ENCODE data around the gene TOGARAM2. TPM values are rescaled to one million over a fixed set of nuclear protein-coding genes. Genes with fewer than 3 reads are reported as not detected.
"Not testable (repeated sequence)": the region's sequence is repeated elsewhere in the genome, so short reads cannot be mapped to it uniquely, and the experiment has no call there.

The TOGARAM2 gene
- total and polyA plus RNA-seq, 9 donors = 0.52 to 3.8 (median 1.3) TPM

- H3K27ac ChIP-seq (ENCODE audit: low read length) = peak overlapping the region; percentile 59
- WGBS (ENCODE audit: insufficient coverage) = no CpG with 5 or more reads among the region's 3 CpGs
- DNase-seq = peak; percentile 41
Measured at GRCh38 chr2:28976584-28976983, 4.5 kb upstream of the TOGARAM2 start.

GRCh38 chr2:28977176-28977875, 3.8 kb upstream of the TOGARAM2 start:
- Histone ChIP-seq H3K4me1 (ENCODE audit: control insufficient read depth, insufficient read depth, low read length) (peaks cover 37% of the 10 kb centered on the region), H3K9me3 (replicated peaks; ENCODE audit: control insufficient read depth, low read depth, low read length) (no peaks in the 10 kb centered on the region), H3K27ac (ENCODE audit: low read length) (peak overlapping the region; percentile 59), H3K27me3 (ENCODE audit: control insufficient read depth, insufficient read depth, low read length) (no peaks in the 10 kb centered on the region), H3K4me3 (ENCODE audit: low read length) (no peak overlapping the region), H3K36me3 (ENCODE audit: control insufficient read depth, insufficient read depth, low read length) (no peaks in the 10 kb centered on the region)
- DNase-seq = no peak
- 100% methylated on average over 2 of the region's 10 CpGs for WGBS (ENCODE audit: insufficient coverage)

More at GRCh38 chr2:28976584-28976983, 4.5 kb upstream of the TOGARAM2 start:
- Histone ChIP-seq H3K27me3 (ENCODE audit: control insufficient read depth, insufficient read depth, low read length) (no peaks in the 10 kb centered on the region), H3K9me3 (replicated peaks; ENCODE audit: control insufficient read depth, low read depth, low read length) (no peaks in the 10 kb centered on the region), H3K4me1 (ENCODE audit: control insufficient read depth, insufficient read depth, low read length) (peaks cover 29% of the 10 kb centered on the region), H3K36me3 (ENCODE audit: control insufficient read depth, insufficient read depth, low read length) (no peaks in the 10 kb centered on the region), H3K4me3 (ENCODE audit: low read length) (no peak overlapping the region)

- DNase-seq; H3K4me3 ChIP-seq (ENCODE audit: low read length); H3K36me3 ChIP-seq (ENCODE audit: control insufficient read depth, insufficient read depth, low read length); H3K27ac ChIP-seq (ENCODE audit: low read length); H3K27me3 ChIP-seq (ENCODE audit: control insufficient read depth, insufficient read depth, low read length); H3K9me3 ChIP-seq (replicated peaks; ENCODE audit: control insufficient read depth, low read depth, low read length): not testable (repeated sequence)
- H3K4me1 ChIP-seq (ENCODE audit: control insufficient read depth, insufficient read depth, low read length) = peaks cover 41% of the 10 kb centered on the region
- WGBS (ENCODE audit: insufficient coverage) = 92% methylated on average over 7 of the region's 8 CpGs
Measured at GRCh38 chr2:28978001-28978400, 3.1 kb upstream of the TOGARAM2 start.

- H3K27ac ChIP-seq (ENCODE audit: low read length) = no peak overlapping the region
- H3K4me1 ChIP-seq (ENCODE audit: control insufficient read depth, insufficient read depth, low read length) = peaks cover 41% of the 10 kb centered on the region
- H3K27me3 ChIP-seq (ENCODE audit: control insufficient read depth, insufficient read depth, low read length) = no peaks in the 10 kb centered on the region
- no peak overlapping the region for H3K4me3 ChIP-seq (ENCODE audit: low read length)
- no peaks in the 10 kb centered on the region for H3K9me3 ChIP-seq (replicated peaks; ENCODE audit: control insufficient read depth, low read depth, low read length)
- DNase-seq = no peak
- 36% methylated on average over 4 of the region's 6 CpGs for WGBS (ENCODE audit: insufficient coverage)
- no peaks in the 10 kb centered on the region for H3K36me3 ChIP-seq (ENCODE audit: control insufficient read depth, insufficient read depth, low read length)
Measured at GRCh38 chr2:28978606-28979005, 2.5 kb upstream of the TOGARAM2 start.

DNA sequence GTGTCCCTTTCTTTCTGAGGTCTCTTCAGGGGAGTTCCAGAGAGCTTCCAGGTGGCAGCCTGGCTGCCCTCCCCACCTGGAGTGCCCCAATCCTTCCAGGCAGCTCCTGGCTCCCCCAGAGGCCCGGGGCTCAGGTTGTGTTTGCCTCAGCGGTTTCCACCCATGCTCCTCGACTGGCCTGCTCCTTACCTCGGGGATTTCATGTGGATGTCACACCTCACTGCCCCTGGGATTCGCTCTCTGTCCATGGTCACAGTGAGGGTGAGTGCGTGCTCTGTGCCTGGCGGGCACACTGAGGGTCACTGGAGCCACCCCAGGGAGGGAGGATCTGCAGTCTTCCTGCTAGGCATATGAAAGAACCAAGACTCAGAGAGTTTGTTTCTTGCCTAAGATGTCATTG, 2.1 kb upstream of the TOGARAM2 start:
- Histone ChIP-seq H3K4me3 (ENCODE audit: low read length) (no peak overlapping the region), H3K9me3 (replicated peaks; ENCODE audit: control insufficient read depth, low read depth, low read length) (no peaks in the 10 kb centered on the region), H3K36me3 (ENCODE audit: control insufficient read depth, insufficient read depth, low read length) (no peaks in the 10 kb centered on the region), H3K27me3 (ENCODE audit: control insufficient read depth, insufficient read depth, low read length) (no peaks in the 10 kb centered on the region), H3K4me1 (ENCODE audit: control insufficient read depth, insufficient read depth, low read length) (peaks cover 41% of the 10 kb centered on the region), H3K27ac (ENCODE audit: low read length) (no peak overlapping the region)
- DNase-seq = no peak
- WGBS (ENCODE audit: insufficient coverage) = 48% methylated on average over 7 of the region's 7 CpGs

GRCh38 chr2:28979576-28980366, 1.3 kb upstream of the TOGARAM2 start:
- no peak for DNase-seq
- WGBS (ENCODE audit: insufficient coverage) = 87% methylated on average over 9 of the region's 13 CpGs

DNA sequence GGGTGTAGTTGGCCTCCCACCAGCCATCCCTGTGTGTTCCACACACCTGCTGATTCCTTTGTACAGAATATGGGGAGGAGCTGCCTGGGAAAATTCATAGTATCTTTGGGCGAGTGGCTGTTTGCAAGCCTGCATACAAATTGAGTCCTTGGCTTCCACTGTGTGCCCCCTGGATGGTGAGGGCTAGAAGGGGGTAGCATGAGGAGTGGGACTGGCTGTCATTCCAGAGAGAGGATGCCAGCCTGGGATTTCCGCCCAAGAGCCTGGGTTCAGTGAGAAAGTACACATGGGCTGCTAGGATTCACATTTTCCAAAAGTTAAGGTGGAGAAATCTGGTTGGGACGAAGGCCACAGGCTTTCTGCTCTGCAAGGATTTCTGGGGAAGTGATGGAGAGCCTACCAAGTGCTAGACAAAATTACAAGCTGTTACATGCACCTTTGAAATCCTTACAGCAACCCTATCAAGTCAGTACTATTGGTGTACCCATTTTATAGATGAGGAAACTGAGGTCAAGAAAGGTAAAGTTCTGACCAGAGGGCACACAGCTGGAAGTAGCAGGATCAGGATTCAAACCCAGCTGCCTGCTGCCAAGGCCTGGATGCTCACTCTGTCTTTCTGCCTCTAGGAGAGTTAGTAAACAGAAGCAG, 606 bp upstream of the TOGARAM2 start:
- Histone ChIP-seq H3K4me1 (ENCODE audit: control insufficient read depth, insufficient read depth, low read length) (peaks cover 41% of the 10 kb centered on the region), H3K27ac (ENCODE audit: low read length) (no peak overlapping the region), H3K27me3 (ENCODE audit: control insufficient read depth, insufficient read depth, low read length) (no peaks in the 10 kb centered on the region), H3K36me3 (ENCODE audit: control insufficient read depth, insufficient read depth, low read length) (no peaks in the 10 kb centered on the region), H3K4me3 (ENCODE audit: low read length) (no peak overlapping the region), H3K9me3 (replicated peaks; ENCODE audit: control insufficient read depth, low read depth, low read length) (no peaks in the 10 kb centered on the region)
- WGBS (ENCODE audit: insufficient coverage) = 28% methylated on average over 2 of the region's 3 CpGs
- DNase-seq = no peak

More at GRCh38 chr2:28979576-28980366, 1.3 kb upstream of the TOGARAM2 start:
- Histone ChIP-seq H3K27ac (ENCODE audit: low read length) (no peak overlapping the region), H3K4me1 (ENCODE audit: control insufficient read depth, insufficient read depth, low read length) (peaks cover 41% of the 10 kb centered on the region), H3K36me3 (ENCODE audit: control insufficient read depth, insufficient read depth, low read length) (no peaks in the 10 kb centered on the region), H3K27me3 (ENCODE audit: control insufficient read depth, insufficient read depth, low read length) (no peaks in the 10 kb centered on the region), H3K4me3 (ENCODE audit: low read length) (no peak overlapping the region), H3K9me3 (replicated peaks; ENCODE audit: control insufficient read depth, low read depth, low read length) (no peaks in the 10 kb centered on the region)

DNA sequence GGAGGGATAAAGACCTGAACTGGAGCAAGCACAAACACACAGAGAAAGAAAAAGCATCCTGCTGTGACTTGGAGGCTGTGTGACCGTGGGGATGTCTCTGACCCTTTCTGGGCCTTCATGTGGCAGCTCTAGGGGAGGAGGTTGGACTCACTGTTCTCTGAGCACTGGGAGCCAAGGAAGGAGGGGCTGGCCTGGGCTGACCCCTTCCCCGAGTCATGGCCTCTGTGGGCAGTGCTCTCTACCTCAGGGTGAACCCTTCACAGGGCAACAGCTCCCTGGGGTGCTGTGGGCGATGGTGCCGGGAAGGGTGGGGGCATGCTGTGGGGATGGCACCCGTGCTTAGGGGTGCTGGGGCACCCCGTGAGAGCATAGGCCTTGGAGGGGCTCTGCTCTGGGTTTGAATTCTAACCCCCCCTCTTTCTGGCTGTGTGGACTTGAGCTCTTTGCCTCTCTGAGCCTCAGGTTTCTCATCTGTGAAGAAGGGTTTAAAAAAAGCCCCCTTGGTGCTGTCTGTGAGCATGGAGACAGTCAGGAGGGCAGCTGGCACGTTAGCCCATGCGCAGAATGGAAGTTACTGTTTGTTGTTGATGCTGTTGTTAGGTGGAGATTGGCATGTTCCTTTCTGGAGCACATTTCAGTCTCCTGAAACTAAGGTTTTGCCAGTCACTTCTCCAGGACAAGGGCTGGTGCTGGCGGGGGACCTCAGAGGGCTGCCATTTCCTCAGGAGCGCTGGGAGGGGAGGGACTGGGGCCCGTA, 700 bp downstream of the TOGARAM2 start:
- Histone ChIP-seq H3K4me1 (ENCODE audit: control insufficient read depth, insufficient read depth, low read length) (peaks cover 42% of the 10 kb centered on the region), H3K36me3 (ENCODE audit: control insufficient read depth, insufficient read depth, low read length) (no peaks in the 10 kb centered on the region), H3K27me3 (ENCODE audit: control insufficient read depth, insufficient read depth, low read length) (no peaks in the 10 kb centered on the region), H3K4me3 (ENCODE audit: low read length) (no peak overlapping the region), H3K9me3 (replicated peaks; ENCODE audit: control insufficient read depth, low read depth, low read length) (no peaks in the 10 kb centered on the region), H3K27ac (ENCODE audit: low read length) (peak overlapping the region; percentile 56)
- 83% methylated on average over 7 of the region's 11 CpGs for WGBS (ENCODE audit: insufficient coverage)
- DNase-seq = peak; percentile 30

GRCh38 chr2:28982381-28982950, 1.4 kb downstream of the TOGARAM2 start:
- Histone ChIP-seq H3K4me3 (ENCODE audit: low read length) (no peak overlapping the region), H3K36me3 (ENCODE audit: control insufficient read depth, insufficient read depth, low read length) (no peaks in the 10 kb centered on the region), H3K4me1 (ENCODE audit: control insufficient read depth, insufficient read depth, low read length) (peaks cover 38% of the 10 kb centered on the region), H3K27ac (ENCODE audit: low read length) (peak overlapping the region; percentile 17), H3K9me3 (replicated peaks; ENCODE audit: control insufficient read depth, low read depth, low read length) (no peaks in the 10 kb centered on the region), H3K27me3 (ENCODE audit: control insufficient read depth, insufficient read depth, low read length) (no peaks in the 10 kb centered on the region)
- 69% methylated on average over 5 of the region's 8 CpGs for WGBS (ENCODE audit: insufficient coverage)
- DNase-seq = no peak
